Stimulated activated CD4-positive, alpha-beta T cell treated with anti-CD3 and anti-CD28 coated beads, Interleukin-4, amount 100 ng/mL, for 1 hour (primary cell): ENCODE measurements around the gene IL3.

ENCODE experiments used
- DNase-seq: peaks from one replicate; pipeline ENCODE4 v3.0.0-alpha.2; 2020

Gene IL3, protein sequence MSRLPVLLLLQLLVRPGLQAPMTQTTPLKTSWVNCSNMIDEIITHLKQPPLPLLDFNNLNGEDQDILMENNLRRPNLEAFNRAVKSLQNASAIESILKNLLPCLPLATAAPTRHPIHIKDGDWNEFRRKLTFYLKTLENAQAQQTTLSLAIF

DNA sequence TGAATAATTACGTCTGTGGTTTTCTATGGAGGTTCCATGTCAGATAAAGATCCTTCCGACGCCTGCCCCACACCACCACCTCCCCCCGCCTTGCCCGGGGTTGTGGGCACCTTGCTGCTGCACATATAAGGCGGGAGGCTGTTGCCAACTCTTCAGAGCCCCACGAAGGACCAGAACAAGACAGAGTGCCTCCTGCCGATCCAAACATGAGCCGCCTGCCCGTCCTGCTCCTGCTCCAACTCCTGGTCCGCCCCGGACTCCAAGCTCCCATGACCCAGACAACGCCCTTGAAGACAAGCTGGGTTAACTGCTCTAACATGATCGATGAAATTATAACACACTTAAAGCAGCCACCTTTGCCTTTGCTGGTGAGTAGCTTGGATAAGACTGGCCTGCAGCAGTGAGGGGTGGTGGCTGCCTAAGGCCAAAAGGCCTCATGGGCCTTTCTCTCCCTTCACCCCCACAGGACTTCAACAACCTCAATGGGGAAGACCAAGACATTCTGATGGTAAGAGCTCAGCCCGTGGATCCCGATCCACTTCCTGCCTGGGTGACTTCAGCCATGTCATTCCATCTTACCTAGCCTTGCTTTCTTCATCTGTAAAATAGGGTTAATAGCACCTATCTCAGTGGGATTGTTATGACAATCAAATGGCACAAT is at the start of gene IL3:
IL3 (plus strand) TSS at position 155 of the 661 bp plus-strand sequence; CDS start at position 207, 52 bp downstream.
- no peak for DNase-seq

DNA sequence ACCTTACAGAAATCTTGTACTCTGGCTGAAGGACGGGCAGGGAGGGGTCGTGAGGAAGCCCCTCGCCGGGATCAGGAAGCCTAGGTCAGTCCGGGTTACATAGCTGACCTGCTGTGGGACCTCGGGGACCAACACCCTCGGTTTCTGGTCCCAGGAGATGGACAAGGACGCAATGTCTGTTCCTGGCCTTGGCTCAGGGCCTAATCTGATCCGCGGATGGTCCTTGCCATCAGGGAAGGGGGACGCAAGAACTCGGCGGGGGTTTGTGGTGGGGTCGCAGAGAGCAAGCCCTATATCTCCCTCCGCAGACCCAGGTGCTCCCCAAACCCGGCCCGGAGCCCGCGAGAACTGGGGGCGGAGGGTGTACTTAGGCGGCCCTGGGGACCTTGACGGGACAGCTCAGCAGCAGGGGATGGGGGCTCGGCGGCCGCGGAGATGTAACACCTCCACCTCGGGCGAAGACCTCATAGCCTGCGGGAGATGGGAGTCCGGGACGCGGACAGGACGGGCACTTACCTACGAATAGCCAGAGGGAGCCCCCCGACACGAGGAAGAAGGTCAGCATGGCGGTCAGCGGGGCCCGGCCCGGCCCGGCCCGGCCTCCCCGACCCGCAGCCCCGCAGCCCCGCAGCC is 49.4 kb upstream of the IL3 start:
- DNase-seq, result no peak

- DNase-seq, result peak; percentile 43
Measured at GRCh38 chr5:132011622-132012343, 48.7 kb upstream of the IL3 start, which contains the start of gene ACSL6. TSS of gene ACSL6 (minus strand) at chr5:132011658. CDS start at chr5:132011553, 105 bp downstream.

- DNase-seq, result peak; percentile 23
Measured at GRCh38 chr5:132012371-132013005, 48.0 kb upstream of the IL3 start.

DNA sequence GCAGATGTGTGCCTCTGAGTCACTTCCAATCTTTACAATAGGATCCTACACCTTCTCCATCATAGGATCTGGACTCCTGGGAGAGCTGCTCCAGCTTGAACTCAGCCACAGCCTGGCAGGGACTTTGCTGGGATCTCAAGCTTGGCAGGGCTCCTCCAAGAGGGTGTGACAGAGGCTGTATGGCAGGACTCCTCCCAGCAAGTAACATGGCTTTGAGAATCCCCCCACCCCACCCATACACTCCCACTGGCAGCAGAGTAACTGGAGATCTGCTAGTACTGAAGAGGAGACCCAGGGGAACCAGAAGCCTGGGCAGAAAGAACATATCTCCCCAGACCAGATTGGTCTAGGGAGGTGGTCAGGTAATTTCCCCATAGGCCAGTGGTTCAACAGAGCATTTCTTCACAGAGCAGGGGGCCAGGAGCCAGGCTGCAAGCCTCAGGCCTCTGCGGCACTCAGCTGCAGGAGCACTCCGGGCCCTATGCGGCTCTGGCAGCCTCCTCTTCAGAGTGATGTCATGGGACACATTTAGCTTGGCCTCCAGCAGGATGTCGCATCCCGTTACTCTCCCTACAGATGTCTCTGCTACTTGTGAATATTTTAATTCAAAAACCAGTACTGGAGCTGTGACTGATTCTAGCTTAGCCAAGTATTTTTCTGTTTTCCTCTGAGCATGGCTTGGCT is 47.3 kb upstream of the IL3 start:
- no peak for DNase-seq

- DNase-seq, result no peak
Measured at GRCh38 chr5:132013711-132014110, 46.7 kb upstream of the IL3 start.

DNA sequence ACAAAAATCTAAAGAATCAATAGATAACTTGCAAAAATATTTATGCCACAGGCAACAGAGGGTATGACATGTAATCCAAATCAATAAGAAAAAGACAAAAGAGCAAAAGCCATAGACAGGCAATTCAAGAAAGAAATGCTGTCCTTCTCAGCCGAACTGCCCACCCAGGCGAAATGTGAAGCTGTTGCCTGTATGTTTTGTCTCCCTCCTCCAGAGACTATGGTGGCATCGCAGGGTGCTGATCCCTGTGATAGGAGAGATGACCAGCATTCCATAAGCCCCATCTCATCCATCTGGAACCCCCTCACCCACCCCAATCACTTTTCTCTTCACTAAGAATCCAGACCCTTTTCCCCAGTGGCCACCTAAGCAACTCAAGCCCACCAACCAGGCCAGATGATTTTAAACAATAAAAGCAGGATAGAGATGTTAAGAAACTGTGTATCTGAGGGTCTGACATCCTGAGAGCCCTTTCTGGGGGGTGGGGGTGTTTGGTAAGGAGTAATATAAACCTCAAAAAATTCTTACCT is 43.7 kb upstream of the IL3 start:
- DNase-seq, result no peak

GRCh38 chr5:132017316-132017715 is 43.1 kb upstream of the IL3 start:
- DNase-seq, result no peak

DNA sequence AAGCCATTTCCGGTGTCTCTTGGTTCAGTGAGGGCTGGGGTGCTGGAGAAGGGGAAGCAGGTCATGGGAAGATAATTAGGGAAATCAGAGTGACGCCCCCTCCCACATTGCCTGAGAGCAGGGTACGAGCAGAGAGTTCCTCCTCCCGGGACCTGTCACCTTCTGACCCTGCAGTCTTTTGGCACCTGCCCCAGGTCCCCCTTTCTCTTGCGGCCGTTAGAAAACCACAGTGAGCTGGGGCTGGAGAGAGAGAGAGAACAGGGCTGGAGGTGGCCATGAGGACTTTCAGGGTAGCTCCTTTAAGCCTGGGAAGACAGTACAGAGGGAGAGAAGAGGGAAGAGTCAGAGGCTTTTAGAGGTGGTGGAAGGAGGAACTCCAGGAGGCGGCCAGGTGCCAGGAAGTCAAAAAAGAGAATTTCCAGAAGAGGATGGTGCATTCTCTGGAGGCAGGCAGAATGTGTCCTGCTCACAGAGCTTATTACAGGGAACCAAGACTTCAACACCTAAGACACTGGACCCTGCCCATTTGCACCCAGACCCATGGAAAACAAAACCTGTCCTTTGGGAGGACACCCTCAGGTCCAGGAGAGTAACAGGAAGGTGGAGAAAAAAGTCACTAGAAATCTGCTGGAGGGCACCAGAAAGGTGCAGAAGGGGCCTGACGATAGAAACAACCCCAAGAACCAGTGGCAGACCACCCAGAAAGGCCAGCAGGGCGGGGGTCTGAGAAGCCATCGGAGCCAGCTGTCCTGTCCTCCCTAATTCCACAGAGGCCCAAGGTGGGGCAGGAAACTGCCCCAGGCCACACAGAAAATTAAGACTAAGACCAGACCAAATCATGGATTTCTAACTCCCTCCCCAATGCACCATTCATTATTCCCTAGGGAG is 42.5 kb upstream of the IL3 start:
- DNase-seq, result no peak

GRCh38 chr5:132019337-132019736 is 41.1 kb upstream of the IL3 start:
- no peak for DNase-seq

DNA sequence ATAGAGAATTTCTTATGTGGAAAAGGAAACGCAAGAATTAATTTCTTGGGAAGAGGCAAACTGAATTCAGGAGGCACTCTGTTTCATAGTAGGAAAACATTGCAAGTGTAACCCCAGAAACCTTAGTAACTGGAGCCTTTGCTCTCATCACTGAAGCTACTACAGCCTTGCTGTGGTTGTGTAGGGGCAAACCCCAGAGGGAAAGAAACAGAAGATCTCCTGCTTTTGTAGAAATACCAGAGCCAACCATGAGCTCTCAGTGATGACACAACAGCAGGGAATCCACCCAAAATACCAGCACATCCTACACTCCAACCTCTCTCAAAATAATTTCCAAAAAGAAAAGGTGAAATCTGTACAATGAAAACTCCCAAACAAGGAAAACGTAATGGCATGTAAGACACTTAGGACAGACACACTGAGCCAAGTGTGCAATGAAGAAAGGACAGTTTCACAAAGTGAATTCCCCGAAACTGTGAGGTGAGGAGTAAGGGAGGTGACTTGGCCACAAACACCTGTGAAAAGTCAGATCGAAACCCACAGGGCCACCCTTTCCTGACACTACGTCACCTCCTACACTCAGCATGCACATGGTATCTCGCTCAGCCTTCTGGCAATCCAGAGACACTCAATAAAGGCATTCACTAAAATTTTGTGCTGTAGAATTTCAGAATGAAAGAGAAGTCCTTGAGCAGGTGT is 40.4 kb upstream of the IL3 start:
- peak; percentile 58 for DNase-seq

GRCh38 chr5:132020568-132021339 is 39.7 kb upstream of the IL3 start:
- DNase-seq, result no peak

GRCh38 chr5:132021654-132022053 is 38.8 kb upstream of the IL3 start:
- DNase-seq, result no peak

- DNase-seq, result no peak
Measured at GRCh38 chr5:132022737-132023136, 37.7 kb upstream of the IL3 start.

GRCh38 chr5:132023258-132024116 is 37.0 kb upstream of the IL3 start:
- DNase-seq, result no peak

- DNase-seq, result no peak
Measured at GRCh38 chr5:132024117-132024435, 36.4 kb upstream of the IL3 start.

DNA sequence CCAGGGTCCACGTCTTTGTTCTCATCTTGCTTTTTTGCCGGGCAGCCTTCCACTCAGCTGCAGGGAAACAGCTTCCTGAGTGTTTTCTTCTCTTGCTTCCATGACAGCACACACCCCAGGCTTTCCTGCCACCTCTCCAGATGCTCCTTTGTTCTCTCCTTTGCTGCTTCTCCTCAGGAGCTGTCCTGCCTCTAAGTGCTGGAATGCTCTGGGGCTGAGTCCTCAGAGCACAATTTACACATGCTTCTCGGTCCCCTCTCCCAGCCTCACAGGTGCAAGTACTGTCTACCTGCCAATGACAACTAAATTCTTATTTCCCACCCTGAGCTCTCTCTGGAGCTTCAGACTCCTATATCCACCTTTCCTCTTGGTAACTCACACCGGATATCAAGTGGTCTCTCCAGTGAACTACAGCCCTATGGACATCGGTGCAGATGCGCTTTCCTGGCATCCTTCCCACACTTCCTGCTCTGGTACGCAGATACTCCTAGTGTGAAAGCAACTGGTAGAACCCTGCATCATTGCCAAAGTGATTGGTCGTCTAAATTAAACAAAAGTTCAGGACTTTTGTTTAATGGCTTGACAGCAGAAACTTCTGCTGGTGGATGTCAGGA is 35.6 kb upstream of the IL3 start:
- DNase-seq, result no peak

- no peak for DNase-seq
Measured at GRCh38 chr5:132025403-132025971, 35.0 kb upstream of the IL3 start.
